Mononuclear cell (primary cell): Measurements from ENCODE around the gene BFAR. TPM values are rescaled to one million over a fixed set of nuclear protein-coding genes. Genes with fewer than 3 reads are reported as not detected.
"Not testable (repeated sequence)": the region's sequence is repeated elsewhere in the genome, so short reads cannot be mapped to it uniquely, and the experiment has no call there.

Source experiments
- H3K27me3 ChIP-seq: 2 replicates; pipeline ENCODE4 v1.6.0; 2011; ENCODE audit warnings: low read length, control low read depth; ENCODE audit not compliant: insufficient read depth
- H3K4me1 ChIP-seq: 2 replicates; pipeline ENCODE4 v1.5.1; 2011; ENCODE audit warnings: mild to moderate bottlenecking, low read length, control low read depth; ENCODE audit not compliant: insufficient read depth
- H3K4me3 ChIP-seq: 2 replicates; pipeline ENCODE4 v1.5.1; 2011; ENCODE audit warnings: mild to moderate bottlenecking, low read length, moderate library complexity
- H3K9me3 ChIP-seq: 2 replicates; pipeline ENCODE4 v1.5.1; 2011; ENCODE audit warnings: low read depth, mild to moderate bottlenecking, control low read depth, low read length
- total RNA-seq: library from RNA; depleted of rRNA; stranded (reverse); fragments of >200 nt; gene quantifications from one replicate; pipeline ENCODE4 v1.2.3, GENCODE V29; 2012

BFAR gene
- total RNA-seq, 1 donor = 70.0 TPM

GRCh38 chr16:14628806-14629611 is 3.7 kb upstream of the BFAR start:
- H3K27me3 ChIP-seq = no peaks in the 10 kb centered on the region
- H3K4me1 ChIP-seq = peaks cover 36% of the 10 kb centered on the region
- peak overlapping the region; percentile 86 for H3K4me3 ChIP-seq
- no peaks in the 10 kb centered on the region for H3K9me3 ChIP-seq

GRCh38 chr16:14629612-14629918 is 3.2 kb upstream of the BFAR start:
- peaks cover 42% of the 10 kb centered on the region for H3K4me1 ChIP-seq
- no peaks in the 10 kb centered on the region for H3K9me3 ChIP-seq
- H3K4me3 ChIP-seq = peak overlapping the region; percentile 86
- no peaks in the 10 kb centered on the region for H3K27me3 ChIP-seq

- Histone ChIP-seq H3K9me3 (no peaks in the 10 kb centered on the region), H3K4me3 (peak within 1 kb of the TSS; percentile 86), H3K27me3 (no peaks in the 10 kb centered on the region), H3K4me1 (peaks cover 47% of the 10 kb centered on the region)
These were observed 2.7 kb upstream of the BFAR start, which contains the start of gene PARN for GRCh38 chr16:14629919-14630619. PARN (minus strand) TSS chr16:14630260; CDS start chr16:14630125, 135 bp downstream.

GRCh38 chr16:14630620-14631330 is 2.0 kb upstream of the BFAR start:
- H3K4me1 ChIP-seq = peaks cover 54% of the 10 kb centered on the region
- not testable (repeated sequence) for H3K27me3 ChIP-seq, H3K9me3 ChIP-seq
- peak overlapping the region; percentile 86 for H3K4me3 ChIP-seq

- Histone ChIP-seq H3K4me3 (no peak overlapping the region), H3K9me3 (no peaks in the 10 kb centered on the region), H3K27me3 (no peaks in the 10 kb centered on the region), H3K4me1 (peaks cover 47% of the 10 kb centered on the region)
These were observed 1.6 kb downstream of the BFAR start for GRCh38 chr16:14634389-14634725.

GRCh38 chr16:14635395-14636165 is 2.8 kb downstream of the BFAR start:
- Histone ChIP-seq H3K4me3 (no peak overlapping the region), H3K9me3 (no peaks in the 10 kb centered on the region), H3K4me1 (peaks cover 41% of the 10 kb centered on the region), H3K27me3 (no peaks in the 10 kb centered on the region)

GRCh38 chr16:14636179-14636950 is 3.6 kb downstream of the BFAR start:
- peaks cover 34% of the 10 kb centered on the region for H3K4me1 ChIP-seq
- not testable (repeated sequence) for H3K27me3 ChIP-seq, H3K4me3 ChIP-seq, H3K9me3 ChIP-seq

GRCh38 chr16:14636951-14637240 is 4.1 kb downstream of the BFAR start:
- peaks cover 30% of the 10 kb centered on the region for H3K4me1 ChIP-seq
- H3K9me3 ChIP-seq, H3K4me3 ChIP-seq, H3K27me3 ChIP-seq: not testable (repeated sequence)

GRCh38 chr16:14640538-14640937 is 7.8 kb downstream of the BFAR start:
- Histone ChIP-seq H3K27me3 (no peaks in the 10 kb centered on the region), H3K4me1 (peaks cover 3% of the 10 kb centered on the region), H3K4me3 (no peak overlapping the region), H3K9me3 (no peaks in the 10 kb centered on the region)

- Histone ChIP-seq H3K4me1 (no peaks in the 10 kb centered on the region), H3K4me3 (no peak overlapping the region), H3K9me3 (no peaks in the 10 kb centered on the region), H3K27me3 (no peaks in the 10 kb centered on the region)
These were observed 8.5 kb downstream of the BFAR start for GRCh38 chr16:14641206-14641605.

GRCh38 chr16:14641926-14642325 is 9.2 kb downstream of the BFAR start:
- Histone ChIP-seq H3K4me3 (no peak overlapping the region), H3K4me1 (no peaks in the 10 kb centered on the region), H3K27me3 (no peaks in the 10 kb centered on the region), H3K9me3 (no peaks in the 10 kb centered on the region)

GRCh38 chr16:14649816-14650215 is 17.1 kb downstream of the BFAR start:
- Histone ChIP-seq H3K4me3 (no peak overlapping the region), H3K4me1 (no peaks in the 10 kb centered on the region), H3K27me3 (no peaks in the 10 kb centered on the region), H3K9me3 (no peaks in the 10 kb centered on the region)

- Histone ChIP-seq H3K9me3 (no peaks in the 10 kb centered on the region), H3K4me3 (no peak overlapping the region), H3K27me3 (no peaks in the 10 kb centered on the region), H3K4me1 (no peaks in the 10 kb centered on the region)
These were observed 17.9 kb downstream of the BFAR start for GRCh38 chr16:14650629-14651028.

- Histone ChIP-seq H3K9me3 (no peaks in the 10 kb centered on the region), H3K27me3 (no peaks in the 10 kb centered on the region), H3K4me3 (no peak overlapping the region), H3K4me1 (no peaks in the 10 kb centered on the region)
These were observed 20.0 kb downstream of the BFAR start for GRCh38 chr16:14652726-14653125.
